CD4-positive, CD25-positive, alpha-beta regulatory T cell (primary cell): ENCODE measurements around the gene KIF18A. TPM values are rescaled to one million over a fixed set of nuclear protein-coding genes. Genes with fewer than 3 reads are reported as not detected.

ENCODE experiments used
- ATAC-seq, 2 donors: fragments of 150-1000 bp; cut with Tn5 transposase; one replicate each; pipeline ENCODE4 v1.10.0; 2021; ENCODE audit warnings: low read depth in 2 of 2, moderate number of reproducible peaks in 2 of 2, moderate library complexity in 1 of 2
- DNase-seq, 3 donors: peaks; one replicate each; pipeline versions ENCODE4 v3.0.0 to v3.0.0-alpha.2; 2012 to 2022; ENCODE audit warnings: mixed read lengths in 1 of 3
- H3K27ac ChIP-seq: one replicate; pipeline ENCODE4 v1.7.0; 2013; ENCODE audit warnings: mild to moderate bottlenecking, low read length; ENCODE audit not compliant: insufficient read depth, poor library complexity, severe bottlenecking
- H3K27me3 ChIP-seq: one replicate; pipeline ENCODE4 v1.7.0; 2013; ENCODE audit warnings: low read length; ENCODE audit not compliant: control insufficient read depth, insufficient read depth
- H3K36me3 ChIP-seq: one replicate; pipeline ENCODE4 v1.7.0; 2013; ENCODE audit warnings: mild to moderate bottlenecking, low read length, moderate library complexity; ENCODE audit not compliant: control insufficient read depth, insufficient read depth
- H3K4me1 ChIP-seq: 2 replicates; pipeline ENCODE4 v1.7.0; 2013; ENCODE audit warnings: mild to moderate bottlenecking, low read length; ENCODE audit not compliant: insufficient read depth, control insufficient read depth, poor library complexity, severe bottlenecking
- H3K4me3 ChIP-seq: one replicate; pipeline ENCODE4 v1.7.0; 2013; ENCODE audit warnings: low read depth, mild to moderate bottlenecking, low read length, moderate library complexity
- H3K9me3 ChIP-seq, 2 experiments: 1 replicate in 1 of 2; 2 replicates in 1 of 2; pipeline ENCODE4 v1.7.0; 2013; ENCODE audit warnings: low read length in 2 of 2, mild to moderate bottlenecking in 1 of 2, moderate library complexity in 1 of 2; ENCODE audit not compliant: control insufficient read depth in 2 of 2
- H3K27ac Mint-ChIP-seq, 3 donors: one replicate each; pipeline ENCODE4 v1.8.0; 2020 to 2022; ENCODE audit warnings: mild to moderate bottlenecking in 3 of 3, mixed read lengths in 3 of 3, moderate library complexity in 2 of 3
- H3K27me3 Mint-ChIP-seq: one replicate; pipeline ENCODE4 v1.8.0; 2022; ENCODE audit warnings: mild to moderate bottlenecking, mixed read lengths
- H3K36me3 Mint-ChIP-seq: one replicate; pipeline ENCODE4 v1.8.0; 2020; ENCODE audit warnings: mixed read lengths
- H3K4me1 Mint-ChIP-seq, 4 donors: one replicate each; pipeline ENCODE4 v1.8.0; 2020 to 2022; ENCODE audit warnings: mixed read lengths in 4 of 4, mild to moderate bottlenecking in 1 of 4
- H3K4me3 Mint-ChIP-seq, 4 donors: one replicate each; pipeline ENCODE4 v1.8.0; 2020 to 2022; ENCODE audit warnings: mild to moderate bottlenecking in 4 of 4, mixed read lengths in 4 of 4, moderate library complexity in 3 of 4
- H3K9me3 Mint-ChIP-seq, 7 donors: one replicate each; pipeline ENCODE4 v1.8.0; 2020 to 2022; ENCODE audit warnings: mixed read lengths in 7 of 7, mild to moderate bottlenecking in 3 of 7, moderate library complexity in 2 of 7
- polyA plus RNA-seq, 4 donors: library from polyadenylated mRNA; unstranded; fragments of 300-500 nt; fragmentation: Illumina TruSeq; gene quantifications; one replicate each; pipeline ENCODE4 v1.2.3, GENCODE V29; 2021
- total RNA-seq: library from RNA; stranded (reverse); gene quantifications from one replicate; pipeline ENCODE4 v1.2.3, GENCODE V29; 2022

The KIF18A gene
- total and polyA plus RNA-seq, 5 donors from 2014 or later: 1.1 to 10.6 (median 1.6) TPM

GRCh38 chr11:28071305-28071704 is 36.7 kb downstream of the KIF18A start:
- no peaks in the 10 kb centered on the region for H3K36me3 Mint-ChIP-seq
- no peak for ATAC-seq
- H3K9me3 ChIP-seq: no peaks in the 10 kb centered on the region
- H3K9me3 Mint-ChIP-seq: no peaks in the 10 kb centered on the region
- H3K27ac ChIP-seq: no peak overlapping the region
- H3K27me3 Mint-ChIP-seq: no peaks in the 10 kb centered on the region
- peaks cover 0 to 11% (median 3%) of the 10 kb centered on the region in 4 donors for H3K4me1 Mint-ChIP-seq
- H3K4me3 Mint-ChIP-seq: no peak overlapping the region
- no peaks in the 10 kb centered on the region for H3K4me1 ChIP-seq
- no peaks in the 10 kb centered on the region for H3K36me3 ChIP-seq
- H3K27me3 ChIP-seq: no peaks in the 10 kb centered on the region
- no peak for DNase-seq
- H3K27ac Mint-ChIP-seq: no peak overlapping the region
- no peak overlapping the region for H3K4me3 ChIP-seq

GRCh38 chr11:28058333-28058732 is 49.6 kb downstream of the KIF18A start:
- no peak for ATAC-seq
- DNase-seq: no peak
- no peaks in the 10 kb centered on the region for H3K36me3 ChIP-seq
- H3K4me1 ChIP-seq: no peaks in the 10 kb centered on the region
- no peaks in the 10 kb centered on the region for H3K9me3 ChIP-seq
- Mint-ChIP-seq H3K9me3 (no peaks in the 10 kb centered on the region), H3K27ac (no peak overlapping the region), H3K4me1 (peaks cover 0 to 4% (median 0%) of the 10 kb centered on the region in 4 donors), H3K27me3 (no peaks in the 10 kb centered on the region), H3K4me3 (no peak overlapping the region), H3K36me3 (no peaks in the 10 kb centered on the region)
- H3K4me3 ChIP-seq: no peak overlapping the region
- H3K27me3 ChIP-seq: no peaks in the 10 kb centered on the region
- no peak overlapping the region for H3K27ac ChIP-seq

- Mint-ChIP-seq H3K27ac (no peak overlapping the region), H3K36me3 (no peaks in the 10 kb centered on the region), H3K4me1 (peaks cover 0 to 3% (median 1%) of the 10 kb centered on the region in 4 donors), H3K9me3 (no peaks in the 10 kb centered on the region), H3K27me3 (no peaks in the 10 kb centered on the region), H3K4me3 (no peak overlapping the region)
- ATAC-seq (no peak), DNase-seq (no peak)
- Histone ChIP-seq H3K4me1 (no peaks in the 10 kb centered on the region), H3K27me3 (no peaks in the 10 kb centered on the region), H3K27ac (no peak overlapping the region), H3K36me3 (no peaks in the 10 kb centered on the region), H3K4me3 (no peak overlapping the region), H3K9me3 (no peaks in the 10 kb centered on the region)
Observed at GRCh38 chr11:28054821-28055220, 53.1 kb downstream of the KIF18A start.

- no peaks in the 10 kb centered on the region for H3K27me3 ChIP-seq
- H3K27me3 Mint-ChIP-seq: no peaks in the 10 kb centered on the region
- no peak overlapping the region for H3K4me3 ChIP-seq
- peaks cover 0 to 1% (median 0%) of the 10 kb centered on the region in 7 donors for H3K9me3 Mint-ChIP-seq
- no peaks in the 10 kb centered on the region for H3K4me1 ChIP-seq
- H3K36me3 Mint-ChIP-seq: no peaks in the 10 kb centered on the region
- H3K27ac ChIP-seq: no peak overlapping the region
- no peak overlapping the region for H3K4me3 Mint-ChIP-seq
- DNase-seq (no peak), ATAC-seq (no peak)
- no peaks in the 10 kb centered on the region for H3K36me3 ChIP-seq
- H3K9me3 ChIP-seq: no peaks in the 10 kb centered on the region
- no peak overlapping the region for H3K27ac Mint-ChIP-seq
- peaks cover 0 to 3% (median 1%) of the 10 kb centered on the region in 4 donors for H3K4me1 Mint-ChIP-seq
Observed at GRCh38 chr11:28049338-28050216, 58.4 kb downstream of the KIF18A start.

- Mint-ChIP-seq H3K4me3 (no peak overlapping the region), H3K9me3 (peaks cover 0 to 1% (median 0%) of the 10 kb centered on the region in 7 donors), H3K27ac (no peak overlapping the region), H3K27me3 (no peaks in the 10 kb centered on the region), H3K4me1 (peaks cover 0 to 3% (median 1%) of the 10 kb centered on the region in 4 donors), H3K36me3 (no peaks in the 10 kb centered on the region)
- no peaks in the 10 kb centered on the region for H3K4me1 ChIP-seq
- H3K27ac ChIP-seq: no peak overlapping the region
- H3K36me3 ChIP-seq: no peaks in the 10 kb centered on the region
- ATAC-seq (no peak), DNase-seq (no peak)
- no peaks in the 10 kb centered on the region for H3K27me3 ChIP-seq
- no peak overlapping the region for H3K4me3 ChIP-seq
- H3K9me3 ChIP-seq: no peaks in the 10 kb centered on the region
Observed at GRCh38 chr11:28048812-28049211, 59.1 kb downstream of the KIF18A start.

GRCh38 chr11:28043930-28044709 is 63.8 kb downstream of the KIF18A start:
- no peak overlapping the region for H3K27ac ChIP-seq
- H3K27me3 ChIP-seq: no peaks in the 10 kb centered on the region
- no peaks in the 10 kb centered on the region for H3K36me3 ChIP-seq
- Mint-ChIP-seq H3K4me1 (no peaks in the 10 kb centered on the region), H3K27ac (no peak overlapping the region), H3K27me3 (no peaks in the 10 kb centered on the region), H3K36me3 (no peaks in the 10 kb centered on the region), H3K4me3 (no peak overlapping the region), H3K9me3 (peaks cover 0 to 1% (median 0%) of the 10 kb centered on the region in 7 donors)
- no peaks in the 10 kb centered on the region for H3K4me1 ChIP-seq
- no peaks in the 10 kb centered on the region for H3K9me3 ChIP-seq
- H3K4me3 ChIP-seq: no peak overlapping the region
- DNase-seq (no peak), ATAC-seq (no peak)

- Mint-ChIP-seq H3K36me3 (no peaks in the 10 kb centered on the region), H3K4me3 (no peak overlapping the region), H3K9me3 (peaks cover 0 to 1% (median 0%) of the 10 kb centered on the region in 7 donors), H3K27me3 (no peaks in the 10 kb centered on the region), H3K27ac (no peak overlapping the region), H3K4me1 (no peaks in the 10 kb centered on the region)
- Histone ChIP-seq H3K4me3 (no peak overlapping the region), H3K27ac (no peak overlapping the region), H3K27me3 (no peaks in the 10 kb centered on the region), H3K9me3 (no peaks in the 10 kb centered on the region), H3K36me3 (no peaks in the 10 kb centered on the region), H3K4me1 (no peaks in the 10 kb centered on the region)
- DNase-seq (no peak), ATAC-seq (no peak)
Observed at GRCh38 chr11:28040384-28040783, 67.6 kb downstream of the KIF18A start.
